GOT3 (cell line): ENCODE measurements around the gene CCDC127.
A peak's percentile ranks its signal among the peaks of the same experiment; 100 is the strongest.
"Not testable (repeated sequence)": the region's sequence is repeated elsewhere in the genome, so short reads cannot be mapped to it uniquely, and the experiment has no call there.

Source experiments
- DNase-seq: peaks from one replicate; lab custom pipeline; 2025; ENCODE audit warnings: mixed read lengths; lab: John Stamatoyannopoulos, UW

The CCDC127 gene, protein sequence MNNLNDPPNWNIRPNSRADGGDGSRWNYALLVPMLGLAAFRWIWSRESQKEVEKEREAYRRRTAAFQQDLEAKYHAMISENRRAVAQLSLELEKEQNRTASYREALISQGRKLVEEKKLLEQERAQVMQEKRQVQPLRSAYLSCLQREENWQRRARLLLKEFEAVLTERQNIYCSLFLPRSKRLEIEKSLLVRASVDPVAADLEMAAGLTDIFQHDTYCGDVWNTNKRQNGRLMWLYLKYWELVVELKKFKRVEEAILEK

DNA sequence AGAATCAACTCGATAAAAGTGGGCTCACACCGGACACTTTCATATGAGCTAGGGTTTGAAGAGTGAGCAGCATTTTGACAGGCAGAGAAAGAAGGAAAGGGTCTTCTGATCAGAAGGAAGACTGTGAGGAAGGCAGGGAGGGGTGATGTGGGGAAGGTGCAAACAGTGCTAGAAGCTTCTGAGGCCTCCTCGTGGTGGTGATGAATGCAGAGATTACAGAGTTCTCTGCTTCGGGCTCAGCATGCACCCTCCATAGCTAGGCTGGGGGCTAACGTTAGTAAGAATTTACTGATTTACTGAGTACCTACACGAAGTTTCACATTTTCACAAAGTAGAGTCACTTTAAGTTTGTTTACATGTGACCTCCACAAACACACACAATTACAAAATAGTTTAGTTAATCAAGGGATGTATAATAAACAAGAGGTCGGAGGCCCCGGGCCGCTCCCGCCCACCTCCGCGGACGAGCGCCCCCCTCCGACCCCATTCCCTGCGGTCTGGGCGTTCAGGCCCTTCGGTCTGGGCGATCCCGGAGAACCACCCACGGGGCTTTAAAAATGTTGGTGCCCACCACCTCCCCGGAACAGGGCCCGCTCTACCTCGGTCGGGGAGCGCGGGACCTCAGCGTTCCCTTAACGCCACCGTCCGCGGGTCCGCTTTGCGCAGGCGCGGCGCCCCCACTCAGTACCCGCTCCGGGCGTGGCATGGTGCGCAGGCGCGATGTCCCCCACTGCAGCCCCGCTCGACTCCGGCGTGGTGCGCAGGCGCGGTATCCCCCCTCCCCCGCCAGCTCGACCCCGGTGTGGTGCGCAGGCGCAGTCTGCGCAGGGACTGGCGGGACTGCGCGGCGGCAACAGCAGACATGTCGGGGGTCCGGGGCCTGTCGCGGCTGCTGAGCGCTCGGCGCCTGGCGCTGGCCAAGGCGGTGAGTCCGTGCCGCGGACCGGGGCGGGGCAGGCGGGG, at the start of gene CCDC127, which contains the start of gene SDHA:
CCDC127 (minus strand) TSS at position 660 of the 963 bp plus-strand sequence. CDS start 1,304 bp downstream, outside the sequence.
SDHA (plus strand) TSS at position 827 of the 963 bp plus-strand sequence; CDS start at position 863, 36 bp downstream.
- peak; percentile 79 for DNase-seq

DNA sequence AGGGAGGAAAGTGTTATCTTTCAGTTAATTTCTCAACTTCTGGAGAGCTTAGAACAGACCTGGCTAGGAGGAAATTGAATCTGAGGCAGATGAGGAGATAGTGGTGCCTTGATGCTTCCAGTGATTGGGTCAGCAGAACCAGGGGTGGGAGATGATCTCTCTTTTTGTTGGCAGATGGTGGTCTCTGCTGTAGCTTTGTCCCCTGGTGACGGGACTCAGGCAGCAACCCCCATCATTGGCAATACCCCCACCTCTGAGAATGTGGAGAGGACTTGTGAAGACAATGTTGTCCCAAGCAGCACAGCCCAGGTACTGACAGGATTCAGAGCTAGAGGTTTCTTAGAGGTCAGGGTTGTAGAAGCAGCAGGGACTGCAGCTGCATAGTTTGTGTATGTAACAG, 49.8 kb upstream of the CCDC127 start:
- DNase-seq, result no peak

DNA sequence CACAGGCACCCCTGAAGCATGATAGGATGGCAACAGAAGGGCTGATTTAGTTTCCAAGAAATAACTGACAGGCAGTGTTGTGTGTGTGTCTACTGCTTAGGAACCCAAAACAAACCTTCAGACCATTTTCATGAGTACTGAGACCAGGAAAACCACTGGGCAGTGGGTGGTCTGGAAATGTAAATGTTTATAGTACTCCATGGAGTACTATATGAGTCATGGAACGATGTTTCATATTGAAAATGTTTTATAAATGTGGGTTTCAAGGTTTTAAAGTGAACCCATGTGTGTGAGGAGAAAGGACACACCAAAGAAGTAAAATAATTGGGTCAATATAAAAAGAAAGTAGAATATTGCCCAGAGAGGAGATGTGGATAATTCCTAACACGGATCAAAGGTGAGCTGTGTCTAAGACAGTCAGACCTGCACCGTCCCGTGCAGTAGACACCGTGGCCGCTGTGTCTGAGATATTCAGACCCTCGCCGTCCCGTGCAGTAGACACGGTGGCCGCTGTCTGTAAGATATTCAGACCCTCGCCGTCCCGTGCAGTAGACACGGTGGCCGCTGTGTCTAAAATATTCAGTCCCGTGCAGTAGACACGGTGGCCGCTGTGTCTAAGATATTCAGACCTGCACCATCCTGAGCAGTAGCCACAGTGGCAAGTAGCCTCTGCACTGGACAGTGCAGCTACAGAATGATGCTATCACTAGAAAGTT, 48.5 kb upstream of the CCDC127 start:
- not testable (repeated sequence) for DNase-seq

DNA sequence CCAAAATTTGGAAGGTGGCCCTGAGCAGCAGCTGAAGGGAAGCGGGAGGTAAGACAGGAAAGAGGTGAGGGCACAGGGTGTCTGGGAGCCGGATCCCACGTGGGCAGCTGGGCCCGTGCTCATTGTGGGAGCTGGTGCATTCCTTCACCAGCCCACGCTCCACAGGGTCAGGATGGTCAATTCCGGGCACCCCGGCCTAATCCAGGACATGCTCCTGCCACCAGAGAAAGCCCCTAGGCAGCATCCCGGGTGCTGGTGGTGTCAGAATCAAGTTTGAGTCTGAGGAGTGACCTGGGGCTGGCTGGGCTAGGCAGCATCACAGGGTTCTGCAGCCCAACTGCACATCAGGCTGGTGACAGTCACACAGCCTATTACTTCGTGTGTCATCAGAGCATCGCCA, 46.4 kb upstream of the CCDC127 start:
- DNase-seq, result no peak

DNA sequence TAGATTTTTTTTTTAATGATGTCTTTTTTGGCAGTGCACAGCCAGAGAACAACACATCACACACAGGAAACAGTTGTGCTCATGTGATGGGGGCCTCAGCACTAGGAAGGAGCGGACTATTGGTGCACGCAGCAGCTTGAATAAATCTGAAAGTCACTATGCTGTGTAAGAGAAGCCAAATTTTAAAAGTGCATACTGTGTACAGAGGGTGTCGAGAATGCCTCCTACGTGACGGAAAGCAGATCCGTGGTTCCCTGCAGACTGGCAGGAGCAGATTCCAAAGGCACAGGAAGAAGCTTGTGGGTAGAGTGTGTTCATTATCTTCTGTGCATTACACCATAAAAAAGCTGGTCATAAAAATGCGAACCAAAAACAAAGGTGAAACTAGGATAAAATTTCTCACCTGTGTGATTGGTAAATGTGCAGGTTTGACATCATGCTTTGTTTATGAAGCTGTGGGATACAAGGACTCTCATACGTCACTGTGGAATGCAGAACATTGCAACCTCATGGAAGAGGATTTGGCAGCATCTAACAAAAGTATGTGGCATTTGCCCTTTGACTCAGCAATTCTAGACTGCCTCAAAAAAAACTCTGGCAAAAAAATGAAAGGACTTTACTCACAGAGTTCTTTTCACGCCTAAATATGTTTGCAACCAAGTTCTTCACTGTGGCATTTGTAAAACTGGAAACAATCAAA, 45.5 kb upstream of the CCDC127 start:
- DNase-seq, result not testable (repeated sequence)

DNA sequence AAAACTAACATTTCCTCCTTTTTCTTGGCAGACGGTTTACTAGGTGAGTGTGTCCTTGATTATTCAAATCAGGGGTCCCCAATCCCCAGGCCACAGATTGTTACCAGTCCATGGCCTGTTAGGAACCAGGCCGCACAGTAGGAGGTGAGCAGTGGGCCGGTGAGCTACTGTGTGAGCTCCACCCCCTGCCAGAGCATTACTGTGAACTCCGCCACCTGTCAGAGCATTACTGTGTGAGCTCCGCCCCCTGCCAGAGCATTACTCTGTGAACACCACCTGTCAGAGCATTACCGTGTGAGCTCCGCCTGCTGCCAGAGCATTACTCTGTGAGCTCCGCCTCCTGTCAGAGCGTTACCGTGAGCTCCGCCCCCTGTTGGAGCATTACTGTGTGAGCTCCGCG, 39.2 kb upstream of the CCDC127 start:
- DNase-seq, result no peak

DNA sequence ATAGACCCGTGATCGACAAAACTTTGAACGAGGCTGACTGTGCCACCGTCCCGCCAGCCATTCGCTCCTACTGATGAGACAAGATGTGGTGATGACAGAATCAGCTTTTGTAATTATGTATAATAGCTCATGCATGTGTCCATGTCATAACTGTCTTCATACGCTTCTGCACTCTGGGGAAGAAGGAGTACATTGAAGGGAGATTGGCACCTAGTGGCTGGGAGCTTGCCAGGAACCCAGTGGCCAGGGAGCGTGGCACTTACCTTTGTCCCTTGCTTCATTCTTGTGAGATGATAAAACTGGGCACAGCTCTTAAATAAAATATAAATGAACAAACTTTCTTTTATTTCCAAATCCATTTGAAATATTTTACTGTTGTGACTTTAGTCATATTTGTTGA, 38.4 kb upstream of the CCDC127 start:
- not testable (repeated sequence) for DNase-seq

DNA sequence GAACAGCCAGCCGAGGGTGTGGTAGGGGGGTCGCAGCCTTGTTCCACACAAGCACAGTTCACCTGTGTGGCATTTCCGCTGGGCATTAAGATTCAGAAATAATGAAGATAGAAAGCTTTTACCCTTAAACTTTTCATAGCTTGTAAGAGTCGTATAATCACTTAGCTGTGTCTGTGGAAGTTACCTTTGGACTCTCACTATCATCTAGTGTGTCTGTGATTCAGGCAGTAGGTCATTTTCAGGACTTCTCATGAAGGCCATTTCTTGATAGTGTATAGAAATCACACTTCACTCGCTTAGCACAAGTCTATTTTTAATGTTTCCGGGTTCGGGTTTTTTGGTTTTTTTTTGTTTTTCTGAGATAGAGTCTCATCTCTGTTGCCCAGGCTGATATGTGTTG, 37.2 kb upstream of the CCDC127 start:
- DNase-seq, result not testable (repeated sequence)

DNA sequence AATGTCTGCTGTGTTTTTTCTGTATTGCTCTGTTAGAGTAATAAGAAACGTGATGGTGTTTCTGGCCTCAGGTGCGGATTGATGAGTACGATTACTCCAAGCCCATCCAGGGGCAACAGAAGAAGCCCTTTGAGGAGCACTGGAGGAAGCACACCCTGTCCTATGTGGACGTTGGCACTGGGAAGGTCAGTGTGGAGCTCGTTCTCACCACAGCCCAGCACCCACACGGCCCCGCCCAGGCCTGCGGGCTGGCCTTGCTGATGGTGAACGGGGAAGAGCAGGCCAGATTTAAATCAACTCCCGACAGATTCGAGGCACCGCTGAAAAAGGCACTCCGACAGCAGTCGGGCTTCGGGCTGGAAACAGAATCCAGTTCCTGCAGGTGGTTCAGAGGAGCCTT, 36.4 kb upstream of the CCDC127 start:
- DNase-seq, result not testable (repeated sequence)

DNA sequence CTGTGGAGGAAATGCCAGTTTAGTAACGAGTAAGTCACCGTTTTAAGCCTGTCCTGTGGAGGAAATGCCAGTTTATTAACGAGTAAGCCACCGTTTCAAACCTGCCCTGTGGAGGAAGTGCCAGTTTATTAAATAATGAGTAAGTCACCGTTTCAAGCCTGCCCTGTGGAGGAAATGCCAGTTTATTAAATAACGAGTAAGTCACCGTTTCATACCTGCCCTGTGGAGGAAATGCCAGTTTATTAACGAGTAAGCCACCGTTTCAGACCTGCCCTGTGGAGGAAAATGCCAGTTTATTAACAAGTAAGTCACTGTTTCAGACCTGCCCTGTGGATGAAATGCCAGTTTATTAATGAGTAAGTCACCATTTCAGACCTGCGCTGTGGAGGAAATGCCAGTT, 34.6 kb upstream of the CCDC127 start:
- DNase-seq, result no peak

DNA sequence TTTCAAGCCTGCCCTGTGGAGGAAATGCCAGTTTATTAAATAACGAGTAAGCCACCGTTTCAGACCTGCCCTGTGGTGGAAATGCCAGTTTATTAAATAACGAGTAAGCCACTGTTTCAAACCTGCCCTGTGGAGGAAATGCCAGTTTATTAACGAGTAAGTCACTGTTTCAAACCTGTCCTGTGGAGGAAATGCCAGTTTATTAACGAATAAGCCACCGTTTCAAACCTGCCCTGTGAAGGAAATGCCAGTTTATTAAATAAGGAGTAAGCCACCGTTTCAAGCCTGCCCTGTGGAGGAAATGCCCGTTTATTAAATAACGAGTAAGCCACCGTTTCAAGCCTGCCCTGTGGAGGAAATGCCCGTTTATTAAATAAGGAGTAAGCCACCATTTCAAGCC, 34.0 kb upstream of the CCDC127 start:
- DNase-seq, result not testable (repeated sequence)

DNA sequence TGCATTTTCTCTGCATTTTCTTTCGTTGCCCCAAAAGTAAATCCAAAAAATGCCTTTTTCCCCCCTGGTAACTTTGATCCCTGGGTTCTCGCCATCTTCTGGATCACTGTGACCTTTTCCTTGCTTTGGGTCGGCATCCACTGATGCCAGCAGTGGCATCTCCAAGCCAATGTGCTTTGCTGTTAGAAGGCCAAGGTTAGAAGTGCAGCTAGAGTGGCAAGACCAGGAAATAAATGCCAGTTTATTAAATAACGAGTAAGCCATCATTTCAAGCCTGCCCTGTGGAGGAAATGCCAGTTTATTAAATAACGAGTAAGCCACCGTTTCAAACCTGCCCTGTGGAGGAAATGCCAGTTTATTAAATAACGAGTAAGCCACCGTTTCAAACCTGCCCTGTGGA, 33.6 kb upstream of the CCDC127 start:
- not testable (repeated sequence) for DNase-seq

DNA sequence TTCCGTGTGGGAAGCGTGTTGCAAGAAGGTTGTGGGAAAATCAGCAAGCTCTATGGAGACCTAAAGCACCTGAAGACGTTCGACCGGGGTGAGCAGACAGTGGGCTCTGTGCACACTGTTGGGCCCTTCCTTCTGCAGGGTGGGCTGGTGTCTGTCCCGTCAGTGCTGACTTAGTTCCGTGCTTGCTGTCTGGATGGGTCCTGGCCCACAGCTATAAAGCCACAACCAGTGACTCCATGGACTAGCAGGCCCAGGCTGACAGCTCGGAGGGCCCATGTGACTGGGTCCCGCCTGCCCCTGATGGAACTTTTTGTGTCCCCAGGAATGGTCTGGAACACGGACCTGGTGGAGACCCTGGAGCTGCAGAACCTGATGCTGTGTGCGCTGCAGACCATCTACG, 33.1 kb upstream of the CCDC127 start:
- DNase-seq, result not testable (repeated sequence)

DNA sequence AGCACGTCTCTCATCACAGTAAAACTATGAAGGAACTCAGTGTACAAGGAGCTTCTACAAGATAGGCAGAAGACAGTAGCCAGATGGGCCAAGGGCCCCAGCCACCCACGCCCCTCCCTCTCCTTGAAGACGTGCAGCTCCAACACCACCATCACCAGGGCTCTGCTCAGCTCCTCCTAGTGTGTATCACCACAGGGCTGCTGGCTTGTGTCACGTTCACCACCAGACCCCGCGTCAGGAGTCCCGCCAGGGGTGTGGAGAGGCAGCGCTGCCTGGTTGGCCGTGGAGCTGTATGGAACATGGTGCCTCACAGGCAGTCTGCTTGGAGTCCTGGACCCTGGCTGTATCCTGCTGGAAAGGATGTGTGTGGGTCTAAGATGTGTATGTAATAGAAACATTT, 32.4 kb upstream of the CCDC127 start:
- not testable (repeated sequence) for DNase-seq

DNA sequence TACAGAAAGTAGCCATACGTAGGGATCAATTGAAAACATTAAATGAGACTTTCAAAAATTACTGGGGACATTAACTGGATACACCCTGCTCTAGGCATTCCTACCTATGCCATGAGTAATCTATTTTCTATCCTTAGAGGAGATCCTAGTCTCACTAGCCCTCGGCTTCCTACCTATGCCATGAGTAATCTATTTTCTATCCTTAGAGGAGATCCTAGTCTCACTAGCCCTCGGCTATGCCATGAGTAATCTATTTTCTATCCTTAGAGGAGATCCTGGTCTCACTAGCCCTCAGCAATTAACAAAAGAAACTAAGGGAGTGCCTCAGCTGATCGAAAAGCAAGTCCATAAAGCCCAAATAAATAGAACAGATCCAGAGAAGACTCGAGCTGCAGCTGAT, 27.8 kb upstream of the CCDC127 start:
- not testable (repeated sequence) for DNase-seq

DNA sequence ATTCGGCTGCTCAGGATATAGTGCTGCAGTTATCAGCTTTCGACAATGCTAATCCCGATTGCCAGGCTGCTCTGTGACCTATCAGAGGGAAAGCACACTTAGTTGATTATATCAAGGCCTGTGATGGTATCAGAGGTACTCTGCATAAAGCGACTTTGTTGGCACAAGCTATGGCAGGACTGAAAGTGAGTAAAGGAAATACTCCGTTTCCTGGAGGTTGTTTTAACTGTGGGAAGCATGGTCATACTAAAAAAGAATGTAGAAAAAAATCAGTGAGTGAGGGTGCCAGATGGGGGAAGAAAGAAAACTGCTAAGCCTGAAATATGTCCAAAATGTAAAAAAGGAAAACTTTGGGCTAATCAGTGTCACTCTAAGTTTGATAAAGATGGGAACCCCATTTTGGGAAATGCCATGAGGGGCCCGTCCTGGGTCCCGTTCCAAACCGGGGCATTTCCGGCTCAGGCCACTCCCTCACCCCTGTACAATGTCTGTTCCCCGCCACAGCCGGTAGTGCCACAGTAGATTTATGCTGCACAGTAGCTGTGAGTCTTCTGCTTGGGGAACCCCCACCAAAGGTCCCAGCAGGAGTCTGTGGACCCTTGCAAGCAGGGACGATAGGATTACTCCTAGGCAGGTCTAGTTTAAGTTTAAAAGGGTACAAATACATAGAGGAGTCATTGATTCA, 25.9 kb upstream of the CCDC127 start:
- not testable (repeated sequence) for DNase-seq

DNA sequence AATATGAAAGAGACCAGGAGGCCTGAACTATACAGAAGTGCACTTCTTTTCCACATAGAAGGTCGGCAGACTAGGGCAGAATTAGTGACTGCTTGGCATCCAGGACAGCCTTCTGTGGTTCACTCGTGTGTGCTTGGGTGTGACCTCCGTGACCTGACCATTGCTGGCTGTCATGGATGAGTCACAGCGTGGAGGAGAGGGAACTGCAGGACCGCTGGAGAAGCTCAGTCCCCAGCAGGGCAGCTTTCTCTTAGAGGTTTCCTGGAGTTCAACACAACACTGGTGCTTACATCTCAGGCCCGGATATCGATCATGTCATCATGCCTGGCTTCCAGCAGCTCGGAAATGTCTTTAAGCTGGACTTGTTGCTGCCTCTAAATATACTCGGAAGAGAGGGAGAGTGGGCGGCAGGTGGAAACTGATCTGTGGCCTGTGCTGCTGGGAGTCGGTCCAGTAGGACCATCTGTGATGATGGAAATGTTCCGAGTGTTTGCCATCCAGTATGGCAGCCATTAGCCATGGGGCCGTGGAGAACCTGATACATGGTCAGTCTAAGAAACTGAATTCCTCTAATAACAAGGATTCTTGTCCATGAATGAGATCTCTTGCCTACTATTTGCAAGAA, 23.2 kb upstream of the CCDC127 start:
- DNase-seq, result not testable (repeated sequence)

DNA sequence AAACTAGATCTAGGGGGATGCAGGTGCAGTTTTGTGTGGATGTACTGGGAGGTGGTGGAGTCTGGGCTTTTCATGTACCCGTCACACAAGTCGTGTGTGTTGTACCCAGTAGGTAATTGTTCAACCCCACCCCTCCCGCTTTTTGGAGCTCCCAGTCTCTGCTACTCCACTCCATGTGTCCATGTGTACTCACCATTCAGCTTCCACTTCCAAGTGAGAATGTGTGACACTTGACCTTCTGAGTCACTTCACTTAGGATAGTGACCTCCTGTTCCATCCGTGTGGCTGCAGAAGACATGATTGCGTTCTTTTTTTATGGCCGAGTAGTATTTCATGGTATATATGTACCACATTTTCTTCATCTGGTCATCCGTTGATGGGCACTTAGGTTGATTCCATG, 22.6 kb upstream of the CCDC127 start:
- not testable (repeated sequence) for DNase-seq

DNA sequence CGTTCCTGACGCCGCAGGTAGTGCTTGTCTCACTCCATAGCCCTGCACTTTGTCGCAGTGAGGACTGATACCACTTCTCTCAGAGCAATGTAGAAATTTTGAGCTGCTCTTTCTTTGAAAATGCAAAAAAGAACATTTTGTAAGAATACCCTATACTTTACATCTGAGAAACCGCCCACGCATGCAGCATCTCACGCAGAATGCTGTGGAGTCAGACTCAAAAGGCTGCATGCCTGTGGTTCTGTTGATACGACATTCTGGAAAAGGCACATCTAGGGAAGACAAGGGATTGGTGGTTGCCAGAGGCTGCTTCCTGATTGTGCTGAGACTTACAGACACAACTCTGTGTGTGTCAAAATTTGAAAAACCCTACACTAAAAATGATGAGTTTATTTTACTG, 20.0 kb upstream of the CCDC127 start:
- not testable (repeated sequence) for DNase-seq

DNA sequence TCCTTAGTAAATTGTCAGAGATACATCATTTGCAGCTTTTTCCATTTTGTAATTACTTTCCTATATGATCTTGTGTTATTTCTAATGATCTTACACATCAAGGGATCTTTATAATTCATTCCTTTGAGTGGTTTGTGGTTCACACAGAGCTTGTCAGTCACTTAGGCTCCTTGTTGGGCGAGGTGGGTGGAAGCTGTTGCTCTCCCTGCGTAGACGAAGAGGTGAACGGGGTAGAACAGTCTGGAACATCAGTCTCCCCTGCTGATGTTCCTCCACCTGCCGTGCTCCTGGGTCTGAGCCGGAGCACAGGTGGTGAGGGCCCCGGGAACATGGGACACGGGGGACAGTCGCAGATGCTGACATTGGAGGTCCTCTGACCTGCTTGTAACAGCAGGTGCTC, 17.6 kb upstream of the CCDC127 start:
- DNase-seq, result not testable (repeated sequence)
